GM23248 (cell line): ENCODE data around the gene OAS1. TPM values are rescaled to one million over a fixed set of nuclear protein-coding genes. Genes with fewer than 3 reads are reported as not detected.

ENCODE experiments used
- DNase-seq: peaks from one replicate; pipeline ENCODE4 v3.0.0-alpha.2; 2015
- H2AFZ ChIP-seq: fragments of 200-600 bp; sonication (generic); 2 replicates; pipeline ENCODE4 v1.6.1; 2016; ENCODE audit warnings: antibody characterized with exemption
- H3F3A ChIP-seq: fragments of 200-600 bp; sonication (generic); 2 replicates; pipeline ENCODE4 v1.6.1; 2016; ENCODE audit warnings: mild to moderate bottlenecking, antibody characterized with exemption, mixed run types; ENCODE audit not compliant: insufficient read depth
- H3K27ac ChIP-seq: fragments of 200-600 bp; sonication (generic); 2 replicates; pipeline ENCODE4 v1.5.1; 2016; ENCODE audit warnings: mild to moderate bottlenecking
- H3K27me3 ChIP-seq: fragments of 200-600 bp; sonication (generic); replicated peaks from 2 replicates; pipeline ENCODE4 v1.6.1; 2016; ENCODE audit warnings: mild to moderate bottlenecking; ENCODE audit not compliant: insufficient read depth
- H3K36me3 ChIP-seq: fragments of 200-600 bp; sonication (generic); 2 replicates; pipeline ENCODE4 v1.6.1; 2016; ENCODE audit warnings: low read depth, mild to moderate bottlenecking
- H3K4me1 ChIP-seq: fragments of 200-600 bp; sonication (generic); 2 replicates; pipeline ENCODE4 v1.6.1; 2016; ENCODE audit warnings: mild to moderate bottlenecking; ENCODE audit not compliant: insufficient read depth
- H3K4me2 ChIP-seq: fragments of 200-600 bp; sonication (generic); one replicate; pipeline ENCODE4 v1.6.1; 2016; ENCODE audit warnings: mild to moderate bottlenecking; ENCODE audit not compliant: unreplicated experiment
- H3K4me3 ChIP-seq: fragments of 200-600 bp; sonication (generic); 2 replicates; pipeline ENCODE4 v1.5.1; 2016; ENCODE audit warnings: mild to moderate bottlenecking
- H3K79me2 ChIP-seq: fragments of 200-600 bp; sonication (generic); 2 replicates; pipeline ENCODE4 v1.6.1; 2016; ENCODE audit warnings: mild to moderate bottlenecking; ENCODE audit not compliant: insufficient read depth
- H3K9ac ChIP-seq: fragments of 200-600 bp; sonication (generic); 2 replicates; pipeline ENCODE4 v1.6.1; 2016; ENCODE audit warnings: mild to moderate bottlenecking
- H3K9me2 ChIP-seq: fragments of 200-600 bp; sonication (generic); 2 replicates; pipeline ENCODE4 v1.6.1; 2016; ENCODE audit warnings: mixed run types, mild to moderate bottlenecking, moderate library complexity; ENCODE audit not compliant: insufficient read depth
- H3K9me3 ChIP-seq: fragments of 200-600 bp; sonication (generic); one replicate; pipeline ENCODE4 v1.6.1; 2017; ENCODE audit warnings: low read depth
- H4K20me1 ChIP-seq: fragments of 200-600 bp; sonication (generic); 2 replicates; pipeline ENCODE4 v1.6.0; 2016; ENCODE audit not compliant: insufficient read depth
- EZH2 ChIP-seq: fragments of 200-600 bp; sonication (generic); IDR thresholded peaks from 2 replicates; pipeline ENCODE4 v1.6.1; 2018; ENCODE audit warnings: antibody characterized with exemption, mild to moderate bottlenecking; ENCODE audit not compliant: insufficient read depth, poor library complexity, severe bottlenecking
- EZH2phosphoT487 ChIP-seq: fragments of 200-600 bp; sonication (generic); IDR thresholded peaks from 2 replicates; pipeline ENCODE4 v1.6.1; 2018; ENCODE audit warnings: antibody characterized with exemption, moderate library complexity, mild to moderate bottlenecking, low read depth; ENCODE audit not compliant: insufficient read depth
- WGBS, 2 experiments: methylation state at CpG; one replicate each; pipeline ENCODE4 v1.1.6; 2015 to 2017; ENCODE audit warnings: low lambda C conversion rate in 2 of 2, low coverage in 1 of 2; ENCODE audit errors: missing lambda C conversion rate in 2 of 2; 5-methylcytosine and 5-hydroxymethylcytosine counted together
- in situ Hi-C: fragments of 300-500 bp; cut with MboI; formaldehyde crosslinking; loops from 2 replicates; pipeline ENCODE4 v1.15.0; 2020
- polyA plus RNA-seq: library from polyadenylated mRNA; unstranded; fragments of >200 nt; fragmentation: Nextera tagmentation; extraction: Ambion mirVana; gene quantifications from 2 replicates; pipeline ENCODE4 v1.2.1, GENCODE V29; 2016
- total RNA-seq: library from RNA; depleted of rRNA; stranded (reverse); fragments of >200 nt; shearing (Covaris generic); gene quantifications from 2 replicates; pipeline ENCODE4 v1.2.3, GENCODE V29; 2014

Gene OAS1
- total and polyA plus RNA-seq, 2 experiments from 2014 or later, result 0.10 TPM; not detected in 1

DNA sequence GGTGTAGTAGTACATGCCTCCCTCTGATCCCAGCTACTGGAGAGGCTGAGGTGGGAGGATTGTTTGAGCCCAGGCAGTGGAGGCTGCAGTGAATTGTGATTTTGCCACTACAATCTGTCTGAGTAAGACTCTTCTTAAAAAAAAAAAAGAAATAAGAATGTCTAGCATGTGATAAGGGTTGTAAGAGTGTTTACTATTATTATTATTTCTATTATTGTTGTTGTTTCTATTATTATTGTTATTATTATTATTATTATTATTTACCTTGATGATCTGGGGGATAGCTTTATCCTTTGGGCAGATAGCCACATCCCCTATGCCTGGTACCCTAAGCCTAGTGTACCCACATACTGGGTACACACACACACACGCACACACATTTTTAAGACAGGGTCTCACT lies 35.8 kb downstream of the OAS1 start:
- Histone ChIP-seq H3K4me3 (no peak overlapping the region), H4K20me1 (no peaks in the 10 kb centered on the region), H3K9ac (no peak overlapping the region), H3K79me2 (no peaks in the 10 kb centered on the region), H3K9me2 (no peaks in the 10 kb centered on the region), H3K27ac (no peak overlapping the region), H3F3A (peaks cover 4% of the 10 kb centered on the region; the same call in 1 of the 2 replicates), H3K4me2 (no peak overlapping the region), H2AFZ (no peak overlapping the region), H3K27me3 (no peaks in the 10 kb centered on the region), H3K4me1 (no peaks in the 10 kb centered on the region), H3K9me3 (no peaks in the 10 kb centered on the region), H3K36me3 (no peaks in the 10 kb centered on the region)
- TF ChIP-seq EZH2phosphoT487 (no peak), EZH2 (no peak)
- 96 to 100% methylated on average over 1 of the region's 1 CpG for whole genome bisulfite sequencing, 2 experiments
- no peak for DNase-seq
- in situ Hi-C loops, result no loop called here

DNA sequence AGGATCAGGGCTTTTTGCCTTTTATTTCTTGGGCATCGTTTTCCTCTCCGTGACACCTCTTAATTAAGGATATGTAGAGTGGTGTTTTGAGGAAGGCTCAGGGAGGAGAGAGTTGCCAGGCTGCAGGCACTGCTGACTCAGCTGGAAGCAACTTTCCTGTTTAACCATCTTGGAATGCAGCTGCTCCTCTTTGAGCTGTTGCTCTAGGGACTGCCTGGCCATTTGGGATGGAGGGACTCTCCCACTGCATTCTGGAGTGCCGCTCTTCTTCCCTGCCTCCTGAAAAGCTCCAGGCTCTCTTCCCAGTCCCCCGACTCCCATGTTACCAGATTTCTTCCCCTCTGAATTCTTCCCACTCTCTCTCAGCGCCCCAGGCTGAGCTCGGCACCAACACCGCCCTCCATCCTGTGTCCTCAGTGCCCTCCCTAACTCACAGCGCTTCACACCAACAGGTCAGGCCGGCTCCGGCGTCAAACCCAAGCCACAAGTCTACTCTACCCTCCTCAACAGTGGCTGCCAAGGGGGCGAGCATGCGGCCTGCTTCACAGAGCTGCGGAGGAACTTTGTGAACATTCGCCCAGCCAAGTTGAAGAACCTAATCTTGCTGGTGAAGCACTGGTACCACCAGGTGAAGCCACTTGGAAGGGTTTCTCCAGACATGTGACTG lies 37.4 kb downstream of the OAS1 start:
- TF ChIP-seq EZH2 (no peak), EZH2phosphoT487 (no peak)
- no peaks in the 10 kb centered on the region for H3K9me2 ChIP-seq
- H2AFZ ChIP-seq, result no peak overlapping the region
- peak; percentile 32 for DNase-seq
- no peak overlapping the region for H3K4me3 ChIP-seq
- in situ Hi-C loops, result no loop called here
- WGBS, 2 experiments, result 79 to 81% methylated on average over 15 of the region's 15 CpGs
- H3K36me3 ChIP-seq, result no peaks in the 10 kb centered on the region
- H3K9me3 ChIP-seq, result no peaks in the 10 kb centered on the region
- H4K20me1 ChIP-seq, result no peaks in the 10 kb centered on the region
- no peaks in the 10 kb centered on the region for H3F3A ChIP-seq
- no peak overlapping the region for H3K9ac ChIP-seq
- H3K27me3 ChIP-seq, result no peaks in the 10 kb centered on the region
- H3K79me2 ChIP-seq, result no peaks in the 10 kb centered on the region
- H3K27ac ChIP-seq, result no peak overlapping the region
- no peaks in the 10 kb centered on the region for H3K4me1 ChIP-seq
- H3K4me2 ChIP-seq, result no peak overlapping the region

DNA sequence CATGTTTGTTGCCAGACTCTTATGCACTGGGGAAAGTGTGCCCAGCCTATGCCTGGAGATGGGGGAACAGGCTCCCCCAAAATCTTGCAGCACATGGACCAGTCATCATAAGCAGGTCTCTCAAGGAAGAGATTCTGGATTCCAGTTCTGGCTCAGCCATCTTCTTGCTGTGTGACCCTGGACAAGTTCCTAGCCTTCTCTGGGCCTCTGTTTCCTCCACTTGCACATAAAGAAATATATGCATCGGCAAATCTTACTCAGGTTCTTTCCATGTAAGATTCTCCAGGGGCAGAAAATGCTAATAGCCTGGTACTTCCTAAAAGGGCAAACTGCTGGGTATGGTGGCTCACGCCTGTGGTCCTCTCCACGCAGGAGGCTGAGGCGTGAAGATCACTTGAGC lies 38.8 kb downstream of the OAS1 start:
- 92 to 93% methylated on average over 4 of the region's 4 CpGs for WGBS, 2 experiments
- H3K27ac ChIP-seq, result no peak overlapping the region
- in situ Hi-C loops, result no loop called here
- no peaks in the 10 kb centered on the region for H3K27me3 ChIP-seq
- no peaks in the 10 kb centered on the region for H3F3A ChIP-seq
- no peaks in the 10 kb centered on the region for H3K79me2 ChIP-seq
- H3K9ac ChIP-seq, result no peak overlapping the region
- H3K9me3 ChIP-seq, result no peaks in the 10 kb centered on the region
- TF ChIP-seq EZH2phosphoT487 (no peak), EZH2 (no peak)
- no peaks in the 10 kb centered on the region for H4K20me1 ChIP-seq
- no peak for DNase-seq
- H3K36me3 ChIP-seq, result no peaks in the 10 kb centered on the region
- no peaks in the 10 kb centered on the region for H3K4me1 ChIP-seq
- H2AFZ ChIP-seq, result no peak overlapping the region
- no peak overlapping the region for H3K4me3 ChIP-seq
- no peak overlapping the region for H3K4me2 ChIP-seq
- H3K9me2 ChIP-seq, result no peaks in the 10 kb centered on the region

DNA sequence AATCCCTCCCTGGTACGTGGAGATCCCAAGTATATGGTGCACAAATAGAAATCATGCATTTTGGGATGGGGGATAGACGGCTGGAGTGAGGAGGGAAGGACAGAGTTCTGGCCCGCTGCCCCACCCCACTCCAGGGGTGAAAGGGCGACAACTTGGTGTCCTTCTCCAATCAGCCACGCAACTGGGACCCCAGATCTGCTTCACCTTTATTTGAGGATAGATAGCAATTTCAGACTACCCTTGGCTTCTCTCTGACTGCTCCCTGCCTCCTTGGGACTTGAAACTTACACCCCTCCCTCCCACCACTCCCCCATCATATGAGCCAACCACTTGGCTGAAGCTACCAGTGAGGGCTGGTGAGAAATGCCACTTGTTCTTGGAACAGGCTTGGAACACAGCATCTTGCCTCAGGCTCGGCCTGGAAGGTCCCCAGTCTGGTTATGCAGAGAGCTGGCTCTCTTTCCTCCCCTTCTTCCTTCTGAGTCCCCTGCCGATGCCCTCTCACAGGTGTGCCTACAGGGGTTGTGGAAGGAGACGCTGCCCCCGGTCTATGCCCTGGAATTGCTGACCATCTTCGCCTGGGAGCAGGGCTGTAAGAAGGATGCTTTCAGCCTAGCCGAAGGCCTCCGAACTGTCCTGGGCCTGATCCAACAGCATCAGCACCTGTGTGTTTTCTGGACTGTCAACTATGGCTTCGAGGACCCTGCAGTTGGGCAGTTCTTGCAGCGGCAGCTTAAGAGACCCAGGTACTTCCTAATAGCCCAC lies 39.7 kb downstream of the OAS1 start:
- Histone ChIP-seq H3K9ac (no peak overlapping the region), H3K79me2 (no peaks in the 10 kb centered on the region), H3K9me3 (no peaks in the 10 kb centered on the region), H3F3A (no peaks in the 10 kb centered on the region), H3K27me3 (no peaks in the 10 kb centered on the region), H4K20me1 (no peaks in the 10 kb centered on the region), H3K27ac (no peak overlapping the region), H3K4me1 (no peaks in the 10 kb centered on the region), H3K4me2 (no peak overlapping the region), H3K9me2 (no peaks in the 10 kb centered on the region), H3K4me3 (no peak overlapping the region), H3K36me3 (no peaks in the 10 kb centered on the region), H2AFZ (no peak overlapping the region)
- in situ Hi-C loops, result no loop called here
- DNase-seq, result no peak
- TF ChIP-seq EZH2, result no peak
- no peak for TF ChIP-seq EZH2phosphoT487
- 82 to 86% methylated on average over 14 of the region's 14 CpGs for WGBS, 2 experiments
